22Rv1 (cell line): ENCODE measurements around the gene CDH12.

Source experiments
- CTCF ChIP-seq: fragments of 450-650 bp; IDR thresholded peaks from 2 replicates; pipeline ENCODE4 v1.5.1; 2017; ENCODE audit warnings: mild to moderate bottlenecking
- ZFX ChIP-seq: fragments of 450-650 bp; IDR thresholded peaks from 2 replicates; pipeline ENCODE4 v1.6.1; 2017; ENCODE audit warnings: antibody characterized with exemption, borderline replicate concordance

- TF ChIP-seq CTCF (no peak), ZFX (no peak)
Measured at GRCh38 chr5:22226423-22226822, 626.7 kb downstream of the CDH12 start.
